ENCODE measurements around the gene OR52B2. TPM values are rescaled to one million over a fixed set of nuclear protein-coding genes. Genes with fewer than 3 reads are reported as not detected.

The OR52B2 gene
- total and polyA plus RNA-seq, 2 donors from 2014 or later = not detected

GRCh38 chr11:6129011-6129410, 41.1 kb downstream of the OR52B2 start:
- Histone ChIP-seq H3K27ac (ENCODE audit: low read depth in 2 of 2, low read length in 2 of 2) (no peak overlapping the region), H3K27me3 (ENCODE audit: control insufficient read depth, insufficient read depth, low read length) (no peaks in the 10 kb centered on the region), H3K4me1 (ENCODE audit: control insufficient read depth in 2 of 3, insufficient read depth in 2 of 3, low read depth in 1 of 3, low read length in 3 of 3) (no peaks in the 10 kb centered on the region), H3K9ac (ENCODE audit: low read length in 3 of 3) (no peak overlapping the region), H3K36me3 (ENCODE audit: control insufficient read depth in 2 of 3, insufficient read depth in 3 of 3, low read length in 3 of 3) (no peaks in the 10 kb centered on the region), H3K4me3 (ENCODE audit: low read length in 3 of 3) (no peak overlapping the region), H3K9me3 (ENCODE audit: control insufficient read depth in 2 of 3, insufficient read depth in 1 of 3, low read length in 3 of 3) (no peaks in the 10 kb centered on the region)
- intact Hi-C loops (cut with DNase I) = no loop called here
- FAIRE-seq (no peak), DNase-seq (no peak)
- no peak for TF ChIP-seq CTCF (IDR thresholded peaks at IDR 0.05; ENCODE audit: borderline replicate concordance, extremely low read depth, insufficient read depth)

GRCh38 chr11:6127881-6128280, 42.2 kb downstream of the OR52B2 start:
- H3K9me3 ChIP-seq (ENCODE audit: control insufficient read depth in 2 of 3, insufficient read depth in 1 of 3, low read length in 3 of 3) = no peaks in the 10 kb centered on the region
- H3K27me3 ChIP-seq (ENCODE audit: control insufficient read depth, insufficient read depth, low read length) = no peaks in the 10 kb centered on the region
- intact Hi-C loops (cut with DNase I) = no loop called here
- TF ChIP-seq CTCF (IDR thresholded peaks at IDR 0.05; ENCODE audit: borderline replicate concordance, extremely low read depth, insufficient read depth) = no peak
- no peak for DNase-seq
- H3K27ac ChIP-seq (ENCODE audit: low read depth in 2 of 2, low read length in 2 of 2) = no peak overlapping the region
- no peak for FAIRE-seq
- no peaks in the 10 kb centered on the region for H3K36me3 ChIP-seq (ENCODE audit: control insufficient read depth in 2 of 3, insufficient read depth in 3 of 3, low read length in 3 of 3)
- H3K9ac ChIP-seq (ENCODE audit: low read length in 3 of 3) = no peak overlapping the region
- no peaks in the 10 kb centered on the region for H3K4me1 ChIP-seq (ENCODE audit: control insufficient read depth in 2 of 3, insufficient read depth in 2 of 3, low read depth in 1 of 3, low read length in 3 of 3)
- H3K4me3 ChIP-seq (ENCODE audit: low read length in 3 of 3) = no peak overlapping the region

DNA sequence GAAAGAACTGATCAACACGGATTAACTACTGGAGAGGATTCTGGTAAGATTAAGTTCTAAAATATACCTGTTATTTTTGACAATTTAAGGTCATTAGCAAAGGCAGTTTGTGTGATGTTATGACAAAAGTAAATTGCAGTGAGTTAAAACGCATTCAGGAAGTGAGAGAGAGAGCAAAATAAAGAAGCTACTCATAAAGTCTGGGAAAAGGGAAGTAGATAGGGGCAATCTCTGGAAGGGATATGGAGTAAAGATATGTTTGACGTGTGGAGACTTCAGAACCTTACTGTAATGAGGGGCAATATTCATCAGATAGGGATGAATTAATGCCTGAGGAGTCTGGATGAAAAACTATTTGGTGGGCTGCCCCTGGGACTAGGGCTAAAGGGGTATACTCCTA, 45.9 kb downstream of the OR52B2 start:
- H3K4me1 ChIP-seq (ENCODE audit: control insufficient read depth in 2 of 3, insufficient read depth in 2 of 3, low read depth in 1 of 3, low read length in 3 of 3) = no peaks in the 10 kb centered on the region
- H3K9me3 ChIP-seq (ENCODE audit: control insufficient read depth in 2 of 3, insufficient read depth in 1 of 3, low read length in 3 of 3) = no peaks in the 10 kb centered on the region
- intact Hi-C loops (cut with DNase I) = no loop called here
- TF ChIP-seq CTCF (IDR thresholded peaks at IDR 0.05; ENCODE audit: borderline replicate concordance, extremely low read depth, insufficient read depth) = no peak
- FAIRE-seq = no peak
- no peaks in the 10 kb centered on the region for H3K27me3 ChIP-seq (ENCODE audit: control insufficient read depth, insufficient read depth, low read length)
- H3K27ac ChIP-seq (ENCODE audit: low read depth in 2 of 2, low read length in 2 of 2) = no peak overlapping the region
- DNase-seq = no peak
- H3K36me3 ChIP-seq (ENCODE audit: control insufficient read depth in 2 of 3, insufficient read depth in 3 of 3, low read length in 3 of 3) = no peaks in the 10 kb centered on the region
- no peak overlapping the region for H3K9ac ChIP-seq (ENCODE audit: low read length in 3 of 3)
- no peak overlapping the region for H3K4me3 ChIP-seq (ENCODE audit: low read length in 3 of 3)

Other genes with a start within 250 kb of the OR52B2 start
- not detected for gene OR56A3, start 228.1 kb downstream of the OR52B2 start, total RNA-seq
- not detected for gene OR56A3, start 228.1 kb downstream of the OR52B2 start, polyA plus RNA-seq (ENCODE audit: insufficient read depth, low read depth, low replicate concordance)
- not detected for gene OR56A5, start 201.8 kb downstream of the OR52B2 start, total RNA-seq
- not detected for gene OR56A5, start 201.8 kb downstream of the OR52B2 start, polyA plus RNA-seq (ENCODE audit: insufficient read depth, low read depth, low replicate concordance)
- gene OR52L1, start 183.3 kb downstream of the OR52B2 start, total RNA-seq = not detected
- gene OR52L1, start 183.3 kb downstream of the OR52B2 start, polyA plus RNA-seq (ENCODE audit: insufficient read depth, low read depth, low replicate concordance) = not detected
- 0.09 TPM for gene OR56A4, start 163.4 kb downstream of the OR52B2 start, total RNA-seq
- not detected for gene OR56A4, start 163.4 kb downstream of the OR52B2 start, polyA plus RNA-seq (ENCODE audit: insufficient read depth, low read depth, low replicate concordance)
- gene OR56A1, start 139.6 kb downstream of the OR52B2 start, total RNA-seq = 0.03 TPM
- gene OR56A1, start 139.6 kb downstream of the OR52B2 start, polyA plus RNA-seq (ENCODE audit: insufficient read depth, low read depth, low replicate concordance) = not detected
- gene OR56B4, start 62.6 kb downstream of the OR52B2 start, total RNA-seq = not detected
- gene OR56B4, start 62.6 kb downstream of the OR52B2 start, polyA plus RNA-seq (ENCODE audit: insufficient read depth, low read depth, low replicate concordance) = not detected
- not detected for gene OR52W1, start 28.9 kb upstream of the OR52B2 start, total RNA-seq
- gene OR52W1, start 28.9 kb upstream of the OR52B2 start, polyA plus RNA-seq (ENCODE audit: insufficient read depth, low read depth, low replicate concordance) = not detected
- gene C11orf42, start 35.2 kb upstream of the OR52B2 start, total RNA-seq = not detected
- gene C11orf42, start 35.2 kb upstream of the OR52B2 start, polyA plus RNA-seq (ENCODE audit: insufficient read depth, low read depth, low replicate concordance) = not detected
- gene FHIP1B, start 64.3 kb upstream of the OR52B2 start, total RNA-seq = 42.5 TPM
- 35.1 TPM for gene FHIP1B, start 64.3 kb upstream of the OR52B2 start, polyA plus RNA-seq (ENCODE audit: insufficient read depth, low read depth, low replicate concordance)
- gene CNGA4, start 68.8 kb upstream of the OR52B2 start, total RNA-seq = 0.22 TPM
- not detected for gene CNGA4, start 68.8 kb upstream of the OR52B2 start, polyA plus RNA-seq (ENCODE audit: insufficient read depth, low read depth, low replicate concordance)
- gene CCKBR, start 89.5 kb upstream of the OR52B2 start, total RNA-seq = not detected
- gene CCKBR, start 89.5 kb upstream of the OR52B2 start, polyA plus RNA-seq (ENCODE audit: insufficient read depth, low read depth, low replicate concordance) = not detected
- gene CAVIN3, start 150.2 kb upstream of the OR52B2 start, total RNA-seq = 58.1 TPM
- gene CAVIN3, start 150.2 kb upstream of the OR52B2 start, polyA plus RNA-seq (ENCODE audit: insufficient read depth, low read depth, low replicate concordance) = 55.1 TPM
- 76.0 TPM for gene SMPD1, start 220.1 kb upstream of the OR52B2 start, total RNA-seq
- gene SMPD1, start 220.1 kb upstream of the OR52B2 start, polyA plus RNA-seq (ENCODE audit: insufficient read depth, low read depth, low replicate concordance) = 155 TPM
- 43.7 TPM for gene APBB1, start 248.8 kb upstream of the OR52B2 start, total RNA-seq
- gene APBB1, start 248.8 kb upstream of the OR52B2 start, polyA plus RNA-seq (ENCODE audit: insufficient read depth, low read depth, low replicate concordance) = 67.2 TPM